ENCODE data around the gene SLC22A23. TPM values are rescaled to one million over a fixed set of nuclear protein-coding genes. Genes with fewer than 3 reads are reported as not detected.
"Not testable (repeated sequence)": the region's sequence is repeated elsewhere in the genome, so short reads cannot be mapped to it uniquely, and the experiment has no call there.

Gene SLC22A23
- total and polyA plus RNA-seq, 5 donors from 2014 or later: 0.24 to 6.3 (median 0.71) TPM

DNA sequence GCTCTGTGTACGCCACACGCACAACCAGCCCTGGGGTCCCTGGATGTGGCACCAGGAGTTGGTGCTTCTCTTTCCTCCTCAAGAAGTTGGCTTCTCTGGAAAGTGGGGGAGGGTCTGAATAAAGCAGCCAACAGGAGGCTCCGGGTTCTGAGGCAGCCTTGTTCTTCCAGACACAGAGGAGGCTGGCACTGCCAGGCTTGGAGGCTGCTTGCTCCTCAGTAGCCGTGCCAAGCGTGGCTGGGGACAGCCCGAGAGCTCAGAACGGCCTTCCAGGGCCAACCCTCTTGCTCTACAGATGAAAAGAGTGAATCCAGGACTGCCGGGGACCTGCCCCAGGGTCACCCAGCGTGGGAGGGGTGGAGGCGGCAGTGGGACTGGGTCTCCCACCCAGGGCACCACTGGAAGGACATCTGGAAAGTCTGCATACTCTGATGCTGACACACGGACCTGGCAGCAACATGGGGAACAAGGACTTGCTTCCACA is 70.4 kb downstream of the SLC22A23 start:
- Mint-ChIP-seq H3K27ac (no peak overlapping the region), H3K36me3 (peaks cover 11% of the 10 kb centered on the region), H3K9me3 (peaks cover 0 to 1% (median 0%) of the 10 kb centered on the region in 7 donors), H3K4me3 (no peak overlapping the region), H3K27me3 (peaks cover 6% of the 10 kb centered on the region), H3K4me1 (no peaks in the 10 kb centered on the region)
- no peak for ATAC-seq (ENCODE audit: low read depth in 2 of 2)
- H3K36me3 ChIP-seq (ENCODE audit: control insufficient read depth, insufficient read depth, low read length): no peaks in the 10 kb centered on the region
- no peaks in the 10 kb centered on the region for H3K27me3 ChIP-seq (ENCODE audit: control insufficient read depth, insufficient read depth, low read length)
- no peak for DNase-seq
- no peak overlapping the region for H3K4me3 ChIP-seq (ENCODE audit: low read depth, low read length)
- H3K9me3 ChIP-seq (ENCODE audit: control insufficient read depth in 2 of 2, low read length in 2 of 2): no peaks in the 10 kb centered on the region
- no peaks in the 10 kb centered on the region for H3K4me1 ChIP-seq (ENCODE audit: control insufficient read depth, insufficient read depth, low read length, poor library complexity, severe bottlenecking)
- H3K27ac ChIP-seq (ENCODE audit: insufficient read depth, low read length, poor library complexity, severe bottlenecking): no peak overlapping the region

DNA sequence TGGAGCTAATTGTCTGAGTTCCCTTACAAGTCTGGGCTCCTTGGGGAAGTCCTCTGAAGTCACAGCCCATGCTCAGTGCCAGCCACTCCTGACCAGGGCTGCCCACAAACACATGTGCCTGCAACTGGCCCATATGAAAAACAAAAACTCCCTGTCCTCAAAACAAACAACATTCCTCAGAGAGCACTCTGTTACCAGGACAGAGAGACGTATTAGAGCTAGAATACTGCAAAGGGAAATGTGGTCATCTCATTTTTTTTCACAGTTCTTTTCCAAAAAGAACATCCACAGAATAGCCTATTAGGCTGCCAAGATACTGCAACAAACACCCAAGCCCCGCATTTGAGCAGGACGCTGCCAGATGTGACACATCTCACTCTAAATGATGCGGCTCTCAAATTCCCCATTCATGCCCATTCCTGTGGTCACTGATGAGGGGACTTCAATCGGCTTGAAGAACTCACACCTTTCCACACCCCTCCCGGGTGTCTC is 71.1 kb downstream of the SLC22A23 start:
- peaks cover 6% of the 10 kb centered on the region for H3K27me3 Mint-ChIP-seq
- no peak for ATAC-seq (ENCODE audit: low read depth in 2 of 2)
- H3K27ac Mint-ChIP-seq: no peak overlapping the region
- Histone ChIP-seq H3K4me1 (ENCODE audit: control insufficient read depth, insufficient read depth, low read length, poor library complexity, severe bottlenecking) (no peaks in the 10 kb centered on the region), H3K27ac (ENCODE audit: insufficient read depth, low read length, poor library complexity, severe bottlenecking) (no peak overlapping the region), H3K36me3 (ENCODE audit: control insufficient read depth, insufficient read depth, low read length) (no peaks in the 10 kb centered on the region), H3K9me3 (ENCODE audit: control insufficient read depth in 2 of 2, low read length in 2 of 2) (no peaks in the 10 kb centered on the region), H3K27me3 (ENCODE audit: control insufficient read depth, insufficient read depth, low read length) (no peaks in the 10 kb centered on the region), H3K4me3 (ENCODE audit: low read depth, low read length) (no peak overlapping the region)
- H3K4me1 Mint-ChIP-seq: no peaks in the 10 kb centered on the region
- no peak overlapping the region for H3K4me3 Mint-ChIP-seq
- DNase-seq: no peak
- H3K9me3 Mint-ChIP-seq: peaks cover 0 to 1% (median 0%) of the 10 kb centered on the region in 7 donors
- H3K36me3 Mint-ChIP-seq: peaks cover 11% of the 10 kb centered on the region

DNA sequence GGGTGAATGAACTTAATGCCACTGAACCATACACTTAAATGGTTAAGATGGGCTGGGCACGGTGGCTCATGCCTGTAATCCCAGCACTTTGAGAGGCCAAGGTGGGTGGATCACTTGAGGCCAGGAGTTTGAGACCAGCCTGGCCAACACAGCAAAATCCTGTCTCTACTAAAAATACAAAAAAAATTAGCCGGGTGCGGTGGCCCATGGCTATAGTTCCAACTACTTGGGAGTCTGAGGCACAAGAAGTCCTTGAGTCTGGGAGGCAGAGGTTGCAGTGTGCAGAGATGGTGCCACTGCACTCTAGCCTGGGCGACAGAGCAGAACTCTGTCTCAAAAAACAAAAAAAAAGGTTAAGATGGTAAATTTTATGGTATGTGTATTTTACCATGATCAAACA is 71.7 kb downstream of the SLC22A23 start:
- not testable (repeated sequence) for H3K4me1 Mint-ChIP-seq; H3K27ac ChIP-seq (ENCODE audit: insufficient read depth, low read length, poor library complexity, severe bottlenecking); H3K4me3 Mint-ChIP-seq; H3K4me3 ChIP-seq (ENCODE audit: low read depth, low read length); H3K36me3 ChIP-seq (ENCODE audit: control insufficient read depth, insufficient read depth, low read length); DNase-seq; H3K9me3 Mint-ChIP-seq; H3K27me3 Mint-ChIP-seq; H3K27me3 ChIP-seq (ENCODE audit: control insufficient read depth, insufficient read depth, low read length); H3K9me3 ChIP-seq (ENCODE audit: control insufficient read depth in 2 of 2, low read length in 2 of 2); H3K4me1 ChIP-seq (ENCODE audit: control insufficient read depth, insufficient read depth, low read length, poor library complexity, severe bottlenecking); ATAC-seq (ENCODE audit: low read depth in 2 of 2)
- Mint-ChIP-seq H3K27ac (peak overlapping the region in 1 of 3 donors; percentile 16), H3K36me3 (peaks cover 11% of the 10 kb centered on the region)

DNA sequence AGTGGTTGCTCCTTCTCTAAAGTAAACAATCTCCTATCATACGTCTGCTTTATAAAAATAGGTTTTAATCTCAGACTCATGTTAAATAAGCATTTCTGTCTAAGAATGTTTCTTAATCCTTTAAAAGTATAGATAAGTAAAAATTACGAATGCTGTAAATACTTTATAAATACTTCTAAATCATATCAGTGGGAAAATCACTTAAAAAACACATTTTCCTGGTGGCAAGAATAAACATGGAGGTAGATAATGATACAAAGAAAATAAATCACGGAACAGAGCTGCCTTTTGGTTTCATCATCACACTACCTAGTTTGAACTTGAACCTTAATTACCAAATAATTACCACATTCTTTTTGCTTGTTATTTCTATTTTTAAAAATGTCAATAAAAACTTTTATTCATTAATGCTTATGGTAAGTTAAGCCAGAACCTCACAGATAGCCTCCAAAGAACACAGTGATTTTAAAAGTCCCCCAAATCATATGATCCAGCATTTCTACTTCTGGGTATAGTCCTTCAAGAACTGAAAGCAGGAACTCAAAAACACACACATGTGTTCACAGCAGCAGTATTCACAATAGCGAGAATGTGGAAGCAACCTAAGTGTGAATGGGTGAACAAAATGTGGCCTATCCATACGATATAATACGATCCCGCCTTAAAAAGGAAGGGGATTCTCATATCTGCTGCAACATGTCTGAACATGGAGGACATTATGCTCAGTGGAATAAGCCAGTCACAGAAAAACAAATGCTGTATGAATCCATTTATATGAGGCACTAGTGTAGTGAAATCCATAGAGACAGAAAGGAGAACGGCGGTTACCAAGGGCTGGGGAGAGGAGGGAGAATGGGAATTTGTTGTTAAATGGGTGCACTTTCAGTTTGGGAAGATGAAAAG is 72.4 kb downstream of the SLC22A23 start:
- Histone ChIP-seq H3K9me3 (ENCODE audit: control insufficient read depth in 2 of 2, low read length in 2 of 2) (no peaks in the 10 kb centered on the region), H3K27ac (ENCODE audit: insufficient read depth, low read length, poor library complexity, severe bottlenecking) (no peak overlapping the region), H3K27me3 (ENCODE audit: control insufficient read depth, insufficient read depth, low read length) (peaks cover 2% of the 10 kb centered on the region), H3K36me3 (ENCODE audit: control insufficient read depth, insufficient read depth, low read length) (no peaks in the 10 kb centered on the region), H3K4me1 (ENCODE audit: control insufficient read depth, insufficient read depth, low read length, poor library complexity, severe bottlenecking) (no peaks in the 10 kb centered on the region), H3K4me3 (ENCODE audit: low read depth, low read length) (no peak overlapping the region)
- DNase-seq (no peak), ATAC-seq (ENCODE audit: low read depth in 2 of 2) (no peak)
- Mint-ChIP-seq H3K27ac (peak overlapping the region in 1 of 3 donors; percentile 16), H3K4me1 (no peaks in the 10 kb centered on the region), H3K4me3 (no peak overlapping the region), H3K36me3 (peaks cover 11% of the 10 kb centered on the region), H3K27me3 (no peaks in the 10 kb centered on the region), H3K9me3 (peaks cover 0 to 1% (median 0%) of the 10 kb centered on the region in 7 donors)

DNA sequence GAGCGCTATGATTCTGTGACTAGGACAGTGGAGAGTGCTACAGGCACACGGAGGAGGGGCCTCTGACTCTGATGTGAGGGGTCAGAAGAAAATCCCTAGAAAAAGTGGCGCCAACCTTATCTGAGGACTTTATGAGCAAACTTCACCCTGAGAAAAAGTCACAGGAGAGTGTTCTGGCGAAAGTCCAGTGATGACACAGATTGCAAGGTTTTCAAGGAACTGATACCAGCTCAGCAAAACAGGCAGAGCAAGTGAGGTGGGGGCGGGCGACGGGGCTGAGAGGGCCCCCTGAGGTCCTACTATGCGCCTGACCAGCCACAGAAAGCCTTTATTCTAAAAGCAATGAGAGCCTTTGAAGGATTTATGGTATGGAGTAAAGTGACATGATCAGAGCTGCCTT is 73.3 kb downstream of the SLC22A23 start:
- Histone ChIP-seq H3K36me3 (ENCODE audit: control insufficient read depth, insufficient read depth, low read length) (no peaks in the 10 kb centered on the region), H3K27me3 (ENCODE audit: control insufficient read depth, insufficient read depth, low read length) (peaks cover 2% of the 10 kb centered on the region), H3K4me1 (ENCODE audit: control insufficient read depth, insufficient read depth, low read length, poor library complexity, severe bottlenecking) (no peaks in the 10 kb centered on the region), H3K9me3 (ENCODE audit: control insufficient read depth in 2 of 2, low read length in 2 of 2) (no peaks in the 10 kb centered on the region), H3K4me3 (ENCODE audit: low read depth, low read length) (no peak overlapping the region), H3K27ac (ENCODE audit: insufficient read depth, low read length, poor library complexity, severe bottlenecking) (no peak overlapping the region)
- Mint-ChIP-seq H3K36me3 (peaks cover 11% of the 10 kb centered on the region), H3K27me3 (no peaks in the 10 kb centered on the region), H3K27ac (no peak overlapping the region), H3K4me1 (peaks cover 0 to 6% (median 2%) of the 10 kb centered on the region in 4 donors), H3K4me3 (no peak overlapping the region), H3K9me3 (peaks cover 0 to 1% (median 0%) of the 10 kb centered on the region in 7 donors)
- ATAC-seq (ENCODE audit: low read depth in 2 of 2): no peak
- no peak for DNase-seq

DNA sequence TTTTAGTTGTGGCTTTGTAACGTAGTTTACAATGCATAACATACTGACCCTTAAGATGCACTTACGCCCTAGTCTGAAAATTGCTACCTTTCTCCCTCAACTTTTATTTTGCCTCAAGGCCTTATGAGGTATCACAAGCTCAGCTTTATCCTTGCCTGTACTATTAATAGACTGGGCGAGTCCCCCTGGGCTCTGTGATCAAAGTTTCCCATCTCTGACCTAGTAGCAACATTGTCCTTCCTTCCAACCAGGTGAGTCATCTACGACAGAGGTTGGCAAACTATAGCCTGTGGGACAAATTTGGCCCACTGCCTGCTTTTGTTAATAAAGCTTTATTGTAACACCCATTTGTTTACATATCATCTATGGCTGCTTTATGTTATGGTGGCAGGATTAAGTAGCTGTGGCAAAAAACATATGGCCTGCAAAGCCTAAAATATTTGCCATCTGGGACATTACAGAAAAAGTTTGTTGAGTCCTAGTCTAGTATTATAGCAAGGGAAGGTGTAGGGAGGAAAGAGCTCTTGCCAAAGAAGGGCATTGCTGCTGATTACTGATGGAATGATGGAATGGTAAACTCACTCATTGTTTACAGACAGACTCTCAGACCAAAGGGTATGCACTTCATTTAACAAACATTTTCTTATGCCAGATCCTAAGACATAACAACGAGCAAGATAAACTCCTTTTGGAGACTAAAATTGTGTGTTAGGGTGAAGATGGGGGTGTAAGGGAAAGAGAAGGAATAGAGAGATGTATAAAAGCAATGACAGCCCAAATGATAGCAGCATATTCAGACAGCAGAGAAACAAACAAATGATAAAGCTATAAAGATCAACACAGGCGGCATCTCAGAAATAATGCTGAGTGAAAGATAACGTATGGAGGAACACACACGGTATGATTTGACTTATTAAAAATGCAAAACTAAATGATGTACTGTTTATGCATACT is 74.2 kb downstream of the SLC22A23 start:
- DNase-seq (no peak), ATAC-seq (ENCODE audit: low read depth in 2 of 2) (no peak)
- Mint-ChIP-seq H3K4me1 (peaks cover 0 to 14% (median 7%) of the 10 kb centered on the region in 4 donors), H3K27ac (no peak overlapping the region), H3K4me3 (no peak overlapping the region), H3K9me3 (peaks cover 0 to 1% (median 0%) of the 10 kb centered on the region in 7 donors), H3K27me3 (no peaks in the 10 kb centered on the region), H3K36me3 (peaks cover 11% of the 10 kb centered on the region)
- H3K36me3 ChIP-seq (ENCODE audit: control insufficient read depth, insufficient read depth, low read length): no peaks in the 10 kb centered on the region
- no peak overlapping the region for H3K27ac ChIP-seq (ENCODE audit: insufficient read depth, low read length, poor library complexity, severe bottlenecking)
- H3K9me3 ChIP-seq (ENCODE audit: control insufficient read depth in 2 of 2, low read length in 2 of 2): no peaks in the 10 kb centered on the region
- H3K4me3 ChIP-seq (ENCODE audit: low read depth, low read length): no peak overlapping the region
- H3K27me3 ChIP-seq (ENCODE audit: control insufficient read depth, insufficient read depth, low read length): peaks cover 2% of the 10 kb centered on the region
- H3K4me1 ChIP-seq (ENCODE audit: control insufficient read depth, insufficient read depth, low read length, poor library complexity, severe bottlenecking): no peaks in the 10 kb centered on the region

DNA sequence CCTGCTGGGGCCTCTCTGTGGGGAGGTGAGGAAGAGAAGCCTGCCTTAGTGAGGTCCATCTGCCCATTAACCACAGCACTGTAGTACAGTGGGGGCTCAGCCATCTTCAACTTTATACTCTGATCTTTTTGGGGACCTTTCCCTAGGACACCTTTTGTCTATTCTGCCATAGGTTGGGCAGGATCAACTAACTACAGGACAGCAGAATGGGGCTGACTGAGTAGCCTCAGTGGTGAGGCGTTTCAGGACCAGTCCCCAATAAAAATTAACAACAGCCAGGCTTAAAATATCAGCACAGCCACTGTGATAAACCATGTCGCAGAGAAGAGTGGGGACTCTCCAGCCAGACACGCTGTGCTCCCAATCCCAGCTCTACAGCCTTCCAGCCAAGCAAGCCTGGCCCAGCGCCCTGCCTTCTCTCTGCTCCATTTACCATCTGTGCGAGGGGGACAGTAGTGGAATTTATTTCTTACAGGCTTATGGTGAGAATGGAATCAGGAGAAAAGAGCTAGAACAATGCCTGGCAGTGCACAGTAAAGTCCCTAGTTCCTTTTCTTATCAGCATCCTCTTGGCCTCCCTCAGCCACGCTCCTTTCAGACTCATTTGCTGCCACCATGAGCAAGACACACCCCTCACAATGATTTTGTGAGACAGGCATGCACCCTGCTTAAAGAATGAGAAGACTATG is 75.5 kb downstream of the SLC22A23 start:
- peaks cover 4% of the 10 kb centered on the region for H3K36me3 Mint-ChIP-seq
- ATAC-seq (ENCODE audit: low read depth in 2 of 2) (no peak), DNase-seq (no peak)
- H3K4me1 Mint-ChIP-seq: peaks cover 0 to 22% (median 11%) of the 10 kb centered on the region in 4 donors
- no peaks in the 10 kb centered on the region for H3K9me3 ChIP-seq (ENCODE audit: control insufficient read depth in 2 of 2, low read length in 2 of 2)
- no peak overlapping the region for H3K27ac Mint-ChIP-seq
- H3K27me3 Mint-ChIP-seq: no peaks in the 10 kb centered on the region
- H3K4me1 ChIP-seq (ENCODE audit: control insufficient read depth, insufficient read depth, low read length, poor library complexity, severe bottlenecking): no peaks in the 10 kb centered on the region
- no peak overlapping the region for H3K4me3 ChIP-seq (ENCODE audit: low read depth, low read length)
- H3K9me3 Mint-ChIP-seq: peaks cover 0 to 1% (median 0%) of the 10 kb centered on the region in 7 donors
- H3K36me3 ChIP-seq (ENCODE audit: control insufficient read depth, insufficient read depth, low read length): no peaks in the 10 kb centered on the region
- H3K27ac ChIP-seq (ENCODE audit: insufficient read depth, low read length, poor library complexity, severe bottlenecking): no peak overlapping the region
- H3K4me3 Mint-ChIP-seq: no peak overlapping the region
- H3K27me3 ChIP-seq (ENCODE audit: control insufficient read depth, insufficient read depth, low read length): peaks cover 2% of the 10 kb centered on the region
